HG03039 (cell line): ENCODE measurements around the gene PTGES2.

Experiments used
- ATAC-seq: cut with Tn5 transposase; IDR thresholded peaks from one replicate; pipeline ENCODE4 v1.9.1; 2021; ENCODE audit warnings: mild to moderate bottlenecking, moderate library complexity; ENCODE audit not compliant: unreplicated experiment

The PTGES2 gene

DNA sequence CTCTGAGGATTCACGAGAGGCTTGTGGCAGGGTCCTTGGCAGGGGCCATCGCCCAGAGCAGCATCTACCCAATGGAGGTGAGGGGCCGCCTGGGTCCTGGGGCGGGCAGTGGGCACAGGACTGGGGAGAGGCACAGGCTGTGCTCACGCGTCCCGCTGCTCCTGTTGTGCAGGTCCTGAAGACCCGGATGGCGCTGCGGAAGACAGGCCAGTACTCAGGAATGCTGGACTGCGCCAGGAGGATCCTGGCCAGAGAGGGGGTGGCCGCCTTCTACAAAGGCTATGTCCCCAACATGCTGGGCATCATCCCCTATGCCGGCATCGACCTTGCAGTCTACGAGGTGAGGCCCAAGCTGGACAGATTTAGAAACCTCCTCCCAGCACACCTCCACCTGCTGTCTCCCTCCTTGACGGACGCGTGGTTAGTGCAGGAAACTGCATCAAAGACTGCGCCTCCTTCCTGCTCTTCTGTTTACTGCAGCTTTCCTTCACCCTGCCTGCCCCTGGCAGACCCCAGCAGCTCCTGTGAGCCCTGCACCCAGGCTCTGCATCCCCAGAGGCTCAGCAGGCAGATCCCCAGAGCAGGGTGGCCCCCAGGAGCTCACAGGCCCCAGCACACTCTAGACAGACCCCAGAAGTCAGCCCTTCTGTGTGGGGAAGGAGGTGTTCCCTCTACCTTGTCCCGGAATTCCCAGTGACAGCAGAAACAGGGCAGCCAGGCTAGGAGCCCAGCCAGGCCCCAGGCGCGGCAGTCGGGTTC, 21.2 kb downstream of the PTGES2 start:
- ATAC-seq, result no peak

DNA sequence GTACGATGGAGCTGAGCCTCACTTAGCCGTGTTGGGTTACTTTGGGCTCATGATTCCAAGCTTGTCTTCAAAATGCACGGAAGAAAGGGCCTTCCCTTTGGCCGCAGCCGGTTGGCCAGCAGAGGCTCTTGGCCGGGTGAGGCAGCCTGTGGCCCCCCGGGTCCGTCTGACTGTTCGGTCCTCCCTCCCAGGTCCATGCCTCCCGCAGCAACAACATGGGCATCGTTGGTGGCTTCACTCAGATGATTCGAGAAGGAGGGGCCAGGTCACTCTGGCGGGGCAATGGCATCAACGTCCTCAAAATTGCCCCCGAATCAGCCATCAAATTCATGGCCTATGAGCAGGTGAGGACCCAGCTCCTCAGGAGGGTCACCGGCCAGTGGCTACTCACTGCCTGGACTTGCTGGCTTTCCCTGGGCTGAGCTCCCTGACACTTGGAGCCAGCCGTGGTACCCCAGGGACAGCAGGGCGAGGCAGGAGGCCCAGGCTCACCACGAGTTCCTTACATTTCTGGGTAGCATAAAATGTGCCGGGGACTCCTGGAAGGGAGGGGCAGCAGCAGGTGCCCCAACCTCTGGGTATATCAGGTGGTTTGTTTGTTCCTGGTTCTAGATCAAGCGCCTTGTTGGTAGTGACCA, 21.9 kb downstream of the PTGES2 start:
- ATAC-seq, result no peak

DNA sequence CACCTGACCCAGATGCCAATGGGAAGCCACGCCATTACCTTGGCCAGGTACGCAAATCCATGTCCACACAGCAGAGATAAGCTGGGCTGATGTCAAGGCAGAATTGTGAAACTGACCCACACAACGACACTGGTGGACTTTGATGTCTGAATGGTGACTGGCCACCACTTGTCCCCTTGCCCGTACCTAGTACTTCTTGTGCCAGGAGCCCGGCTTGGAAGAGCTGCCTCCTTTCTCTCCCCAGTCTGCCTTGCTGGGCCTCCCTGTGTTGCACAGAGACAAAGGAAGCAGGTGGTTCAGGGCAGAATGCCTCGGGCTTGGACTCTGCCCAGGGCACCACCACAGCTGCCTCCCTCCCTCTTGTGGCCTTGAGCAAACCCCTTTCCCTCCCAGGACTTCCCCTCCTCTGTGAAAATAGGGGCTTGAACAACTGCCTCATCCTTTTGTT, 23.3 kb downstream of the PTGES2 start:
- no peak for ATAC-seq

DNA sequence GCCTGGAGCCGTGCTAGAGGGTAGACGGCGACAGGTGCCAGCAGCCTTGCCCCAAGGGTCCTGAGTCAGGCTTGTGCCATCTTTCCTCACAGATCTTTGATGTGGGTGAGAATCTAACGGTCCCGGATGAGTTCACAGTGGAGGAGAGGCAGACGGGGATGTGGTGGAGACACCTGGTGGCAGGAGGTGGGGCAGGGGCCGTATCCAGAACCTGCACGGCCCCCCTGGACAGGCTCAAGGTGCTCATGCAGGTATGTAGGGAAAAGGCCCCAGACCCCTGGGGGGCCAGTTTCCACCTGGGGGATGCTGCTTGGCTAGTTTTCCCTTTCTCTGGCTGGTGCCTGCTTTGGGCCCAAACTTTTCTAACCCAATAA, 24.0 kb downstream of the PTGES2 start:
- ATAC-seq, result no peak

DNA sequence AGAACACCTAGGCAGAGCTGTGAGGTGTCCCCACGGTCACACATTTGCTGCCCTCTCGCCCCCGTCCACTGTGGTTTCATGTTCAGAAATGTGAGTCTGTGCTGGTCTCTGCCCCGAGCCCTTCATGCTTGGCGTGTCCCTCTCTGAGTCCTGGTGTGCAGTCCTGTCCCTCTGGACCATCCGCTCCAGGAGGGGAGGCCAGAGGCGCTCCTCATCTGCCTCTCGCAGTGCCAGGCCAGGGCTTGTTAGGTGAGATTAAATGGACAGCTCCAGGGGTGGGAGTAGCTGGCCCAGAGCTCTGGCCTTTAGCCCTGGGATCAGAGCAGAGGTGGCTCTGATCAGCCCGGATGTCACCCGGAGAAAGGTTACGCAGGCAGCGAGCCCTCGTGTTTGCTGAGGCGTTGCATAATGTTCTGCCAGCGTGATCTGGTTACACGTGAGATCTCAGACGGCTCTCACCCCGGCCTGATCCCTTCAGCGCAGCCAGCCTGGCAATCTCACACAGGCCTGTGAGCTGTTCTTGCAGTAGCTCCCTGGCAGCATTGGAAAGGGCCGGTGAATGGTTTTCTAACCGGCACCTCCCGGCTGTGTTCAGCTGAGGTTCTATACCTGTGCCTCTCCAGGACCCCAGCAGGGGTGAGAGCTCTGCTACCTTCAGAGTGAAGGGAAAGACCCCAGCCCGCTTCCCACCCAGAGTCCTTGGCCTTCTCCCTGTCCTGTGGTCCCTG, 24.5 kb downstream of the PTGES2 start:
- ATAC-seq, result no peak

DNA sequence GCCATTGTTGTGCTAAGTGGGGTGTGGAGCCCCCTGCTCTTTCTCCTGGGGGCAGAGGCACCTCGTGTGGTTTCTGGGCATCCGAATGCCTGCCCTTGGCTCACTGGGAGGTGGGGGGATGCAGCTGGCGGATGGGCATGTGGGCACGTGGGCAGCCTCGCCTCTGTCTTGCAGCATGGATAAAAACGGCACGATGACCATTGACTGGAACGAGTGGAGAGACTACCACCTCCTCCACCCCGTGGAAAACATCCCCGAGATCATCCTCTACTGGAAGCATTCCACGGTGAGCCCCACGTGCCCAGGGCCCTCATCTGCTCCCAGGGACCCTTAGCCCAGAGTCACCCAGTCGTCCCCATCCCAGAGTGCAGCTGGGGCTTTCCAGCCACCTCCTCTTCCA, 25.3 kb downstream of the PTGES2 start:
- ATAC-seq, result no peak

DNA sequence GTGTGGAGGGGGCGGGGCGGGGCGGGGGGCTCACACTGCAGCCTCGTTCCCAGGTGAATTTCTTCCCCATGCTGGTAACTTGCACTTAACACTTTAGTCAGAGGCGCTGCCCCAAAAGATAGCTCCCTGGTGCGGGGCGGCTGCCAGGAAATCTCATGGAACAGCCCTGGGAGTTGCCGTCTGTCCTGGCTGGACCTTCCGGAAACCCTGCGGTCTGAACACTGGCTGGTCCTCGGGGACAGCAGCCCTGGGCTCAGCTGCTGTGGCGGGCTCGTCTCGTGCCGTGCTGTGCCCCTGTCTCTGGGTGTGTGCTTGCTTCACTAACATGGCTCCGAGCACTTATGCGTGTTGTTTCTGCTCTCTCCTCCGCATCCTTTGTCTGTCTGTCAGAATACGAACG, 25.8 kb downstream of the PTGES2 start:
- no peak for ATAC-seq

DNA sequence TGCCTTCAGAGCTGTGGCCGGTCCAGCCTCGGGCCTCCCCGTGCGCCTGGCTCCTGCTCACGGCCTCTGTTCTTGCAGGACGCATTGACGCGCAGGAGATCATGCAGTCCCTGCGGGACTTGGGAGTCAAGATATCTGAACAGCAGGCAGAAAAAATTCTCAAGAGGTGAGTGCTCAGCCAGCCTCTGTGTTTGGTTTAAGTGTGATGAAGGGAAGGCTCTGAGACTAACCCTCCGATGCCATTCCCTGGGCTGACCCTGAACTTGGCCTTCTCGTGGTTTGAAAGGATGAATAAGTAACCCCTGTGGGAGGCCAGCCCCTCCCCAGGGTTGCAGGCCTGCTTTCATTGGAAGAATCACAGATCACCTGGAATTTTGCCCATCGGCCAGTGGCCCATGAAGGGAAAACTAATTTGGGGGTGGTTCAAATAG, 26.3 kb downstream of the PTGES2 start:
- no peak for ATAC-seq

DNA sequence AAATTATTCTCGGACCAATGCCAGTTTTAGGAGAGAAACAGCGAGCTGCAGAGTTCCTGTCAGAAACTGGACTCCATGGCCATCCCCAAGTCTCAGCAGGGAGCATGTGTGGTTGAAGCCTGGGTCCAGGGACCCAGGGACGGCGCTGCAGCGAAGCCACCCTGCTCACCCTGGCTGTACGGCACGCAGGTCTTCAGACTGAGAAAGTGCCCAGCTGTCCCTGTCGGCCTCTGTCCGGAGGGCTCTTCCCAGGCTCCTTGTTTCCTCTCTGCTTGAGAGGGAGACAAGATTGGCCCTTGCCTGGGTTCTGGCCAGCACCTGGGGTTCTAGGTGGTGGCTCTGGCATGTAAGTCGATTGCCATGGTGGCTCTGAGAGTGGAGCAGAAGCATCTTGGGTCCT, 26.9 kb downstream of the PTGES2 start:
- no peak for ATAC-seq

DNA sequence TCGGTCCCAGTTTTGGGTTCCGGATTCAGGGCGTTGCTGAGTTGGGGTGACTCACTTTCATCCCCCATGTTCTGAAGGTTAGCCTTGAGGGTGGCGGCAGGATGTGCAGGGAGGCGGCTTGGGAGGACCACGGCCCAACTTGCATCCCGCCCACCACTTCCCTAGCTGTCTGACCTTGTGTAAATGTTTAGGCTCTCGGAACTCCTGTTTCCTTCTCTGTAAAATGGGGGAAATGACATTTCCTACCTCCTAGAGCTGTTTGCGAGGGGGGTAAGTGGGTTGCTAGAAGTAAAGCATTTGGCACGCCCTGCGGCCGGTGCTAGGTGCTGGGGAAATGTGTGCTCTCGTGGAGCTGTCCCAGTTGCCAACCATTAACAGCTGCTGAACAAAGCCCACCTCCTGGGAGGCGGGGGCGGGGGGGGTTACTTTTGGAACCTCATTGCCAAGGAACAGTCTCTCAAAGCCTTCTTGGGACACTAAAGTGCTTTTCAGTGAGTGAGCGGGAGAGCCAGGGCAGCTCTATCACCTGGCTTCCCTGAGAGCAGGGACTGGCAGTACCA, 27.5 kb downstream of the PTGES2 start:
- ATAC-seq, result no peak

DNA sequence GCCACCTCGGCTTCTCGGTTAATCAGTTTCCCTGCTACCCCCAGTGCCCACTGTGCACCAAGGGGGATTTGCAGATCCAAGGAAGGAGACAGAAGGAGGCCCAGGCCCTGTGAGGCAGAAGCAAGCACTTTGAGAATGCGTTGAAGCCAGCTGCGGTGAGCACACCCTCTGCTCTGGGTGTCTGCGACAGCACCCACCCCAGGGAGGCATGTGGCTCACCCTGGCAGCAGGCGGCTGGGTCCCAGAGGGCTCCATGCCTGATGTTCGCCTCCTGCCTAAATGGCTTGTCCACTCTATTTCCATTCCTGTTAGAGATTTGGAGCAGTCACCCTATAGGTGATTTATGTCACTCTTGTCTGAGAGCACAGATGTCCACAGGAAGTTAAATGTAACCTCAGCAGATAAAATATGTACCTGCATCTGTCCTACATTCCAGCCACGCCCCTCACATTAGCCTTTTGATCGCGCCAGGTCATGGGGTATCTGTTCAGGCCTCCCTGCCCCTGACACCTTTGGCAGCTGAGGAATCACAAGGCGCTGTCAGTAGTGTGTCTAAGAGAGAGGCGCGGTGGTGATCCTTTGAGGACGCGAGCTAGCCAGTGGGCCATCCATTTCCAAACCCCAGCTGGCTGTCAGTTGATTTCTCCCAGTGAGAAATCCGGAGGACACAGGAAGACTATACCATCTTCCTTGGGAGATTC, 28.1 kb downstream of the PTGES2 start:
- ATAC-seq, result no peak

DNA sequence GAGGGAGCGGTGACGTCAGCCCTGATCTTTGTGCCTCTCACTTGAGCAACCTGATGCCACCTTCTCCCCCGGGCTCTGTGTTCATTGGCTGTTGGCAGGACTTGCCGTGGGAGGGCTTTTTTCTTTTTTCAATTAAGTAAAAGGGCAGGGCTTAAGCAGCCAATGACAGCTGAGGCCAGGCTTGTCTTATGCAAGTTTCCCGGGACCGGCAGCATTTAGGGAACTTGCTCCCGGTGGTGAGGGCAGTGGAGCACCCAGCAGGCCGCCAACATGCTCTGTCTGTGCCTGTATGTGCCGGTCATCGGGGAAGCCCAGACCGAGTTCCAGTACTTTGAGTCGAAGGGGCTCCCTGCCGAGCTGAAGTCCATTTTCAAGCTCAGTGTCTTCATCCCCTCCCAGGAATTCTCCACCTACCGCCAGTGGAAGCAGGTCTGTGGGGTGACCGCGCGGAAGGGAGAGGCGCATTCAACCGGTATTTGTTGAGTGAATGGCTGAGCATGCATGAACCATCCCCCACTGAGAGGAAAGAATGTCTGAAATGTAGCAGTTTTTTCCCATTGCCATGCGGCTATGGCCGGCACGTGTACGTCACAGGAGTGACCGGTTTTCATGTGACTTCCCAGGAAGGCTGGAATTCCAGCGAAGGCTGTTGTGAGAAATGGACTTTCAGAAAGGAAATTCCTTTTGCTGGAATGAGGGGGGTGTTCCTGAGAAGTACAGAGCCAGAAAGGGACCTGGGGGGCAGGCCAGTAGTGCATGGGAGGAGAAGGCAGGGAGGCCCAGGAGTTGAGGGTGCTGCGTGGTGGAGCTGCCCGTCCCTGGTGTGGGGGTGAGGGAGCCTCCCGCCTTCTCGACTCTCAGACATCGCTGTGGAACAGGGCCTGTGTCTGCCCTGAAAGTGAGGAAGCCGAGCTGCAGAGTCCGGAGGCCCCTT, 29.0 kb downstream of the PTGES2 start:
- ATAC-seq, result no peak

DNA sequence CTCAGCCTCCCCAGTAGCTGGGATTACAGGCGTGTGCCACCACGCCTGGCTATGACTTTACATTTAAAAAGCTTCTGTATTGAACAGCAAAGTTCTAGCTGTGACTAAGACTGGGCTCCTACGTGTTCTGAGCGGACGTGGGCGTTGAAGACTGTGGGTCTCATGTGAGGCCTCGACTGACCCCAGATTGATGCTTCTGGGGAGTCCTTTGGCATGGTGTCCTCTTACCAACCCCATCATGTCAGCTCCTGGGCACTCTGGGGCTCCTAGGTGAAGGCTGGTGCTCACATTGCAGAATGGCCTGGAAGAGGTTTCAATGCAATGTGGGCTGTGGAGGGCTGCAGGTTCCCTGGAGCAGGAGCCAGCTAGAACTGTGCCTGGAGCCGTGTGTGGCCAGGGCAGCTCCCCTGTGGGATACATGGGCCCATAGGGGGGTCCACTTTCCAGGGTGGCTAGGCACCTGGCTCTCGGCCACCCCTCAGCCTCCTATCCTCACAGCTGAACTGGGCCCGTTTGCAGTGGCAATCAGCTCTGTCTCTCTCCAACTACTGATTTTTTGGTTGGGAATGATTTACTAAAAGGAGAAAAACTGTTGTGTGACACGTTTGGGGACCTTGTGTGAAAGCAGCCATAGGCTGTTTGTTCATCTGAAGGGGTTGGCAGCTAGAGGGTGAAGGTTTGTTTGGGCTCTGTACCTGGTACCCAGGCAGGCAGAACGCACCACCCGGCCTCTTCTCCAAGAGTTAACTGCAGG, 29.8 kb downstream of the PTGES2 start:
- no peak for ATAC-seq

DNA sequence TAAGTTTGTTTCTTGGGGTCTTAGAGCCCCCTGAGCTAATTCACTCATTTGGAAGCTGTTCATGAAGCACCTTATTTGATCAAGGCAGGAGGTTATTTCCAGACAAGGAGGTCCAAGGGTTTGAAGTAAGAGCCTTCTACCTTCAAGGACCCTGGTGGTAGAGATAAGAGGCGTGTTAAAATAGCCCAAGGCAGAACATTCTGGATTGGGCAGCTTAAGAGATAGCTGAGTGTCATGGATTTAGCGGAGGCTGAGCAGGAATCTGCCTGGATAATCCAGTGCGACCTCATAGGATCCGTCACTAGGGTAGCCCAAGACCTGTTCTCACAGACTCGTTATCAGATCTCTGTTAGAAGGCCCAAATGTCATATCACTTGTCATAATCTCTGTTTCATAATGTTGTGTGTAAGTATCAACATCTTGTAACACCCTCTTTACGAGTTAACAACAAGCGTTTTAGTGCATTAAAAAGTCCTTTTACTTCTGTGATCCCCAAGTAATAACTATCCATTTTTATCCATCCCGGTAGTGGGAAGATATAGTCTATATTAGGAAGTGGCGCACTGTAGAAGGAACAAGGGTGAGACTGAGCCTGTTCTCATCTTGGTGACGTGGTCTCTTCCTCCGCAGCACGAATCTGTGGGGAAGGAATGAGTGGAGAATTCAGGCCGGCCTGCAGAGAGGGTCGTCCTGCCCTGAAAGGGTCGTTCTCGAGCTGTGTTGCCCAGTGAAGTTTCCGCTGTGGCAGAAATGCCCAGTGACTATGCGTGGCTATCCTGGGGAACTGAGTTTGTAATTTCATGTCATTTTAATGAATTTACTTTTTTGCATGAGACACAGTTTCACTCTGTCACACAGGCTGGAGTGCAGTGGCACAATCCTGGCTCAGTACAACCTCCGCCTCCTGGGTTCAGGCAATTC, 30.7 kb downstream of the PTGES2 start:
- ATAC-seq, result no peak

DNA sequence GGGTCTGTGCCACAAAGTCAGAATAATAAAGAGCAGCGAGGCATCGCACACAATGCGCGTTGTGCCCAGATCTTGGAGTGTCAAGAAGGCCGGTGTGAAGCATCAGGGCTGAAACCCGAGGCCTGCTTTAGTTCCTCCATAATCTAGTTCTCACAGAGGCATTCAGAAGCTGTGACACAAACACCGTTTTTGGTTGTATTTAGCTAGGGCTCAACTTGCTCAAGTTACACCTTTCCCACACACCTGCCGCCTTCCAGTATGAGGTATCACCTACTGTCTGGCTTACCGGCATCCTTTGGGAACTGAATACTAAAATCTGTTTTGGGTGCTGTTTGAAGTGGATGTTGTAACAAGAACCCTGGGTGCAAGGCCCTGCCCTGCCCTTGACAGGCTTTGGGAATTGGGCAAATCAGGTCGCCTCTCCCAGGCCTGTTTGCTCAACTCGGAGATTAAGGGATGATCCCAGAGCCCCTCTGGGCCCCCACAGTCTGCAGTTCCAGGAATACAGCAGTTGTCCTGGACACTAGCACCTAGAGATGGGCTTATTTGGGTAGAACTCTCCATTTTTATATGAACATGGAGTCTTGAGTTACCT, 32.5 kb downstream of the PTGES2 start:
- no peak for ATAC-seq

DNA sequence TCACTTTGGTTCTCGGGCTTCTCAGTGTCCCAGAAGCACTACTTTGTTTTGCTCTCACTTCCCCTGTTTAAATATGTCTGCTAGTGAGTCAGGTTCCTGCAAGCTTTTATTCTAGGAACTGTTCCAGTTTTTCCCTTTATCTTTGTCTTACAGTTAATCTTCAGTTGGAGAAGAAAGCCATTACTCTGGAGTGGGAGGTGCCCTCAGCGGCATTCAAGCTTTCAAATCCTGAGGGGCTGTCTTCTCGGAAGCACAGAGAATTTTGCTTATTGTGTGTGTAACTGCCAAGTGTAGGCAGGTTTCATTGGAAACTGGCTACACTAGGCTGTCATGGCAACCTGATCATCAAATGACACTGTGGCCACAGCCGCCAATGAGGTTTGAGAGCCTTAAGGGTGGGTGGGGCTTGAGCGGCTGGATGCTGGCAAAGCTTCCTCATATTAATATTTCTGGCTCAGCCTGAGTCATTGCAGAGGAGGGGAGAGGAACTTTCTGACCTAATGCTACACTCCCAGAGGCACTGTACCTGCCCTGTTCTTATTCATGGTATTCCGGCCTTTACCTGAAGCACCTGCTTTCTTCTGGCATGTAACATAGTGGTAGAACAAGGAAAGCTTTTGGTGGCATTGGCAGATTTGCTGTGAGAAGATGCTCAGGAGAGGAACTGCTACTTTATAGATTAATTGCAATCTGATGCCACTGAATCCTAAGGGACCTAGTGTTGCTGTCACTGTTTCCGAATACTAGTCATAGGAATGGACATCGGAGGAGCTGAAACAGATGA, 33.2 kb downstream of the PTGES2 start:
- peak; percentile 90 for ATAC-seq

DNA sequence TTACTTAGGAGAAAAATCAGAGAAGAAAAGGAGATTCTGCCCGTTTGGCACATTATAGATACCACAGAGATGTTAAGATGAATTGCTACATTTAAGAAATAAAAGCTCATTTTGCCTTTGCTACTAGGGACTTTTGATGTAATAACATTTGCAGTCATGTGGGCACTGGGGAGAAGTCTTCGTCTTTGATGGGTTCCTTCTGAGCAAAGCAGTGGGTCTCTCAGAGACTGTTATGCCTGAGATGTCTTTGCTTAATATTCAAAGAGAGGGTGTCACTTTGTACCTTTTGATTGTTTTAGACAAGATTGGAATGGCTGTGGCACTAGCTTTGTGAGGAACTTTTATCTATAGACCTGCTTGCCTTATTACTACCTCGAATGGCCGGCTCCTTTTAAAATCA, 34.5 kb downstream of the PTGES2 start:
- ATAC-seq, result no peak
